Neural cell (in vitro differentiated cells): ENCODE data around the gene BATF3. TPM values are rescaled to one million over a fixed set of nuclear protein-coding genes. Genes with fewer than 3 reads are reported as not detected.

Source experiments
- H2AFZ ChIP-seq: fragments of 200-600, 300-800 bp; sonication (generic), shearing (Covaris generic); 2 replicates; pipeline ENCODE4 v1.6.0; 2014; ENCODE audit warnings: low read depth, mild to moderate bottlenecking, antibody characterized with exemption, low read length, moderate library complexity
- H3F3A ChIP-seq: fragments of 200-600 bp; shearing (Covaris generic); 2 replicates; pipeline ENCODE4 v1.6.1; 2016; ENCODE audit warnings: mild to moderate bottlenecking, moderate library complexity, mixed read lengths, antibody characterized with exemption, low read length; ENCODE audit not compliant: insufficient read depth, poor library complexity, severe bottlenecking
- H3K27ac ChIP-seq: fragments of 200-600, 300-800 bp; sonication (generic), shearing (Covaris generic); 2 replicates; pipeline ENCODE4 v1.5.1; 2014; ENCODE audit warnings: mild to moderate bottlenecking, low read length, moderate library complexity
- H3K27me3 ChIP-seq: fragments of 300-800, 200-600 bp; sonication (generic), shearing (Covaris generic); 2 replicates; pipeline ENCODE4 v1.6.0; 2014; ENCODE audit warnings: mild to moderate bottlenecking, low read depth, low read length, moderate library complexity; ENCODE audit not compliant: insufficient read depth
- H3K36me3 ChIP-seq: fragments of 300-800, 200-600 bp; sonication (generic), shearing (Covaris generic); 2 replicates; pipeline ENCODE4 v1.5.1; 2014; ENCODE audit warnings: mild to moderate bottlenecking, antibody characterized with exemption, low read length, moderate library complexity; ENCODE audit not compliant: insufficient read depth
- H3K4me2 ChIP-seq: fragments of 300-800, 200-600 bp; sonication (generic), shearing (Covaris generic); 2 replicates; pipeline ENCODE4 v1.6.0; 2014; ENCODE audit warnings: mild to moderate bottlenecking, low read length
- H3K4me3 ChIP-seq: fragments of 300-800, 200-600 bp; sonication (generic), shearing (Covaris generic); 2 replicates; pipeline ENCODE4 v1.5.1; 2014; ENCODE audit warnings: mild to moderate bottlenecking, low read length, moderate library complexity
- H3K79me2 ChIP-seq: fragments of 200-600 bp; shearing (Covaris generic); replicated peaks from 2 replicates; pipeline ENCODE4 v1.6.0; 2014; ENCODE audit warnings: mild to moderate bottlenecking, low read length, moderate library complexity; ENCODE audit not compliant: insufficient read depth
- H3K9ac ChIP-seq: fragments of 300-800, 200-600 bp; sonication (generic), shearing (Covaris generic); 2 replicates; pipeline ENCODE4 v1.6.1; 2016; ENCODE audit warnings: mild to moderate bottlenecking, low read length, mixed read lengths
- H3K9me2 ChIP-seq: fragments of 200-600 bp; shearing (Covaris generic); 2 replicates; pipeline ENCODE4 v1.6.1; 2016; ENCODE audit warnings: mild to moderate bottlenecking, low read length, mixed read lengths; ENCODE audit not compliant: insufficient read depth
- H3K9me3 ChIP-seq: fragments of 200-600, 300-800 bp; sonication (generic), shearing (Covaris generic); 2 replicates; pipeline ENCODE4 v1.6.1; 2016; ENCODE audit warnings: mild to moderate bottlenecking, mixed run types, low read length, moderate library complexity, mixed read lengths
- H4K20me1 ChIP-seq: fragments of 200-600 bp; shearing (Covaris generic); 2 replicates; pipeline ENCODE4 v1.6.1; 2016; ENCODE audit warnings: mild to moderate bottlenecking, mixed run types; ENCODE audit not compliant: insufficient read depth
- CTCF ChIP-seq: fragments of 450-650 bp; IDR thresholded peaks from 2 replicates; pipeline ENCODE4 v1.5.1; 2014; ENCODE audit warnings: antibody characterized with exemption, mild to moderate bottlenecking, moderate library complexity; ENCODE audit not compliant: poor library complexity, severe bottlenecking
- EP300 ChIP-seq: fragments of 450-650 bp; conservative IDR thresholded peaks from 2 replicates; pipeline ENCODE4 v1.6.1; 2014; ENCODE audit warnings: antibody characterized with exemption, mild to moderate bottlenecking, moderate library complexity; ENCODE audit not compliant: poor library complexity, severe bottlenecking
- EZH2 ChIP-seq: fragments of 200-600, 300-800 bp; shearing (Covaris generic), sonication (generic); IDR thresholded peaks from 2 replicates; pipeline ENCODE4 v1.6.1; 2014; ENCODE audit warnings: antibody characterized with exemption, low read length, borderline replicate concordance, mild to moderate bottlenecking; ENCODE audit not compliant: insufficient read depth, poor library complexity, severe bottlenecking
- MXI1 ChIP-seq: fragments of 450-650 bp; conservative IDR thresholded peaks from 2 replicates; pipeline ENCODE4 v1.6.1; 2014; ENCODE audit warnings: antibody characterized with exemption, mild to moderate bottlenecking; ENCODE audit not compliant: poor library complexity, severe bottlenecking
- POLR2AphosphoS5 ChIP-seq: IDR thresholded peaks from 2 replicates; pipeline ENCODE4 v1.6.1; 2012
- REST ChIP-seq: IDR thresholded peaks from 2 replicates; pipeline ENCODE4 v1.6.1; 2012; ENCODE audit warnings: borderline replicate concordance
- TAF1 ChIP-seq: IDR thresholded peaks from 2 replicates; pipeline ENCODE4 v1.6.1; 2012; ENCODE audit warnings: low read depth
- polyA plus RNA-seq: library from polyadenylated mRNA; depleted of rRNA; stranded (reverse); fragments of >200 nt; gene quantifications from 2 replicates; pipeline ENCODE4 v1.2.3, GENCODE V29; 2014

The BATF3 gene
- polyA plus RNA-seq, 1 donor from 2014 or later = 0.82 TPM

GRCh38 chr1:212675675-212676074 lies 24.0 kb downstream of the BATF3 start:
- no peak overlapping the region for H3K27ac ChIP-seq
- no peak overlapping the region for H3K9ac ChIP-seq
- no peak overlapping the region for H2AFZ ChIP-seq
- no peak overlapping the region for H3K4me2 ChIP-seq
- H3K79me2 ChIP-seq = no peaks in the 10 kb centered on the region
- no peaks in the 10 kb centered on the region for H3K9me3 ChIP-seq
- H4K20me1 ChIP-seq = no peaks in the 10 kb centered on the region
- H3K36me3 ChIP-seq = no peaks in the 10 kb centered on the region
- no peak for TF ChIP-seq TAF1
- no peak for TF ChIP-seq CTCF
- TF ChIP-seq EZH2 = no peak
- no peak for TF ChIP-seq EP300
- TF ChIP-seq POLR2AphosphoS5 = no peak
- H3K4me3 ChIP-seq = no peak overlapping the region
- no peaks in the 10 kb centered on the region for H3K27me3 ChIP-seq
- no peaks in the 10 kb centered on the region for H3K9me2 ChIP-seq
- no peaks in the 10 kb centered on the region for H3F3A ChIP-seq

GRCh38 chr1:212674872-212675271 lies 24.8 kb downstream of the BATF3 start:
- H3K27ac ChIP-seq = no peak overlapping the region
- no peaks in the 10 kb centered on the region for H3K36me3 ChIP-seq
- H3K9ac ChIP-seq = no peak overlapping the region
- H3K79me2 ChIP-seq = no peaks in the 10 kb centered on the region
- no peaks in the 10 kb centered on the region for H3K9me3 ChIP-seq
- no peaks in the 10 kb centered on the region for H3F3A ChIP-seq
- no peak overlapping the region for H3K4me2 ChIP-seq
- no peaks in the 10 kb centered on the region for H3K27me3 ChIP-seq
- H2AFZ ChIP-seq = no peak overlapping the region
- TF ChIP-seq REST (no peak), MXI1 (no peak), CTCF (no peak), POLR2AphosphoS5 (no peak), TAF1 (no peak), EZH2 (no peak)
- H4K20me1 ChIP-seq = no peaks in the 10 kb centered on the region
- no peaks in the 10 kb centered on the region for H3K9me2 ChIP-seq
- H3K4me3 ChIP-seq = no peak overlapping the region
